OCI-LY7 (cell line): ENCODE measurements around the gene RPGRIP1L. TPM values are rescaled to one million over a fixed set of nuclear protein-coding genes. Genes with fewer than 3 reads are reported as not detected.

Experiments used
- BruUV-seq: library from RNA; stranded (reverse); fragments of 400-500 nt; replicated peaks from 2 replicates; lab custom pipeline; 2021; lab: Mats Ljungman, UMichigan
- CTCF ChIA-PET: fragments of 300-600 bp; sonication (Branson Sonifier 250); formaldehyde crosslinking; loops from one replicate; lab custom pipeline; 2022; ENCODE audit warnings: antibody characterized with exemption; ENCODE audit not compliant: unreplicated experiment; lab: Charles Lee
- POLR2A ChIA-PET: fragments of 300-600 bp; sonication (Branson Sonifier 250); formaldehyde crosslinking; loops from one replicate; lab custom pipeline; 2022; ENCODE audit warnings: antibody characterized with exemption; lab: Charles Lee
- DNase-seq: peaks from one replicate; pipeline ENCODE4 v3.0.0-alpha.2; 2015; ENCODE audit warnings: low spot score
- H2AFZ ChIP-seq: fragments of 200-600 bp; sonication (generic), shearing (Covaris generic); 2 replicates; pipeline ENCODE4 v1.6.1; 2014; ENCODE audit warnings: mild to moderate bottlenecking, antibody characterized with exemption, low read length, moderate library complexity
- H3K27ac ChIP-seq: fragments of 200-600 bp; sonication (generic); 2 replicates; pipeline ENCODE4 v1.5.1; 2014; ENCODE audit warnings: mixed run types, low read depth, mild to moderate bottlenecking, moderate library complexity, low read length, inconsistent platforms; ENCODE audit not compliant: poor library complexity, severe bottlenecking
- H3K36me3 ChIP-seq: fragments of 200-600 bp; sonication (generic); 2 replicates; pipeline ENCODE4 v1.6.1; 2014; ENCODE audit warnings: mild to moderate bottlenecking, antibody characterized with exemption, low read length, moderate library complexity, mixed read lengths; ENCODE audit not compliant: insufficient read depth
- H3K4me1 ChIP-seq: fragments of 200-600 bp; sonication (generic); 2 replicates; pipeline ENCODE4 v1.5.1; 2014; ENCODE audit warnings: mild to moderate bottlenecking, low read length; ENCODE audit not compliant: insufficient read depth, poor library complexity, severe bottlenecking
- H3K4me2 ChIP-seq: fragments of 200-600 bp; sonication (generic); 2 replicates; pipeline ENCODE4 v1.6.1; 2014; ENCODE audit warnings: mild to moderate bottlenecking, low read length
- H3K4me3 ChIP-seq: fragments of 200-600 bp; sonication (generic); 2 replicates; pipeline ENCODE4 v1.5.1; 2014; ENCODE audit warnings: mild to moderate bottlenecking, low read depth, low read length; ENCODE audit not compliant: poor library complexity, severe bottlenecking
- H3K79me2 ChIP-seq: fragments of 200-600 bp; sonication (generic); 2 replicates; pipeline ENCODE4 v1.6.1; 2016; ENCODE audit warnings: low read depth, mild to moderate bottlenecking, low read length, moderate library complexity, mixed read lengths; ENCODE audit not compliant: insufficient read depth
- H3K9me2 ChIP-seq: fragments of 200-600 bp; sonication (generic); 2 replicates; pipeline ENCODE4 v1.6.1; 2016; ENCODE audit warnings: mild to moderate bottlenecking, low read length, mixed read lengths; ENCODE audit not compliant: insufficient read depth
- H3K9me3 ChIP-seq: fragments of 200-600 bp; sonication (generic); 2 replicates; pipeline ENCODE4 v1.6.1; 2014; ENCODE audit warnings: mild to moderate bottlenecking, mixed run types, low read length, mixed read lengths
- H4K20me1 ChIP-seq: fragments of 200-600 bp; sonication (generic); 2 replicates; pipeline ENCODE4 v1.6.1; 2014; ENCODE audit warnings: mild to moderate bottlenecking, antibody characterized with exemption, low read length, moderate library complexity, mixed read lengths; ENCODE audit not compliant: insufficient read depth
- CTCF ChIP-seq: fragments of 200-600 bp; sonication (generic); conservative IDR thresholded peaks from 2 replicates; pipeline ENCODE4 v1.5.1; 2014; ENCODE audit warnings: mild to moderate bottlenecking, antibody characterized with exemption, low read length, moderate library complexity, mixed read lengths
- EZH2phosphoT487 ChIP-seq: fragments of 200-600 bp; sonication (generic); IDR thresholded peaks from 2 replicates; pipeline ENCODE4 v1.6.1; 2018; ENCODE audit warnings: low read depth, borderline replicate concordance, mild to moderate bottlenecking, mixed run types, antibody characterized with exemption, low read length, moderate library complexity, mixed read lengths
- intact Hi-C: fragments of 100-400 bp; cut with micrococcal nuclease; formaldehyde crosslinking; loops from one replicate; pipeline ENCODE4 v1.10.0; 2022; ENCODE audit not compliant: unreplicated experiment
- total RNA-seq, 2 experiments: library from RNA; depleted of rRNA in 1 of 2; stranded (reverse); fragments of >200 nt in 1 of 2; shearing (Covaris generic) in 1 of 2; gene quantifications; 2 replicates each; pipeline ENCODE4 v1.2.3, GENCODE V29; 2014 to 2022

Gene RPGRIP1L
- total RNA-seq, 2 experiments from 2014 or later: 12.7 to 15.4 TPM

GRCh38 chr16:53642094-53642493 lies 61.6 kb downstream of the RPGRIP1L start:
- peaks cover 14% of the 10 kb centered on the region; the same call in 1 of the 2 replicates for H3K36me3 ChIP-seq
- H3K4me3 ChIP-seq: no peak overlapping the region
- H3K79me2 ChIP-seq: no peaks in the 10 kb centered on the region
- no peaks in the 10 kb centered on the region for H3K4me1 ChIP-seq
- BruUV-seq: no TSS peak
- H3K9me3 ChIP-seq: peaks cover 11% of the 10 kb centered on the region; the same call in 1 of the 2 replicates
- H2AFZ ChIP-seq: no peak overlapping the region
- no peak overlapping the region for H3K4me2 ChIP-seq
- no peak for DNase-seq
- H3K27ac ChIP-seq: no peak overlapping the region
- no peaks in the 10 kb centered on the region for H4K20me1 ChIP-seq
- no peaks in the 10 kb centered on the region for H3K9me2 ChIP-seq
- ChIA-PET CTCF (no interaction called here), POLR2A (interaction anchor here (1.1 kb wide), 1 partner anchor 29 kb away, joined by 3 read pairs; no protein-coding TSS in a partner anchor)
- TF ChIP-seq EZH2phosphoT487: no peak
- TF ChIP-seq CTCF: no peak
- intact Hi-C loops: no loop called here

- H3K4me3 ChIP-seq: no peak overlapping the region
- H4K20me1 ChIP-seq: no peaks in the 10 kb centered on the region
- no peaks in the 10 kb centered on the region; the same call in 1 of the 2 replicates for H3K9me2 ChIP-seq
- TF ChIP-seq CTCF (no peak), EZH2phosphoT487 (no peak)
- H3K36me3 ChIP-seq: peaks cover 13% of the 10 kb centered on the region; the same call in 1 of the 2 replicates
- intact Hi-C loops: no loop called here
- no peaks in the 10 kb centered on the region for H3K4me1 ChIP-seq
- CTCF ChIA-PET: no interaction called here
- H3K79me2 ChIP-seq: no peaks in the 10 kb centered on the region
- POLR2A ChIA-PET: interaction anchor here (0.5 kb wide), 1 partner anchor 1306 kb away, joined by 3 read pairs; no protein-coding TSS in a partner anchor
- H3K4me2 ChIP-seq: no peak overlapping the region
- no peak for DNase-seq
- H3K27ac ChIP-seq: no peak overlapping the region
- no peak overlapping the region for H2AFZ ChIP-seq
- H3K9me3 ChIP-seq: no peaks in the 10 kb centered on the region
- BruUV-seq: no TSS peak
These were observed 66.7 kb downstream of the RPGRIP1L start for GRCh38 chr16:53636978-53637377.

- CTCF ChIA-PET: no interaction called here
- BruUV-seq: no TSS peak
- Histone ChIP-seq H3K4me1 (no peaks in the 10 kb centered on the region), H2AFZ (no peak overlapping the region), H3K9me3 (no peaks in the 10 kb centered on the region), H4K20me1 (no peaks in the 10 kb centered on the region), H3K4me2 (no peak overlapping the region), H3K9me2 (no peaks in the 10 kb centered on the region; the same call in 1 of the 2 replicates), H3K27ac (no peak overlapping the region), H3K4me3 (no peak overlapping the region), H3K36me3 (peaks cover 6% of the 10 kb centered on the region; the same call in 1 of the 2 replicates), H3K79me2 (no peaks in the 10 kb centered on the region)
- DNase-seq: no peak
- TF ChIP-seq EZH2phosphoT487 (no peak), CTCF (no peak)
- intact Hi-C loops: no loop called here
- POLR2A ChIA-PET: no interaction called here
These were observed 71.1 kb downstream of the RPGRIP1L start for GRCh38 chr16:53632526-53632925.
